ENCODE results near the gene IGIP. TPM values are rescaled to one million over a fixed set of nuclear protein-coding genes. Genes with fewer than 3 reads are reported as not detected.

IGIP gene
- polyA plus RNA-seq, 1 donor (not counting 4 experiments of a cell fraction or from before 2014, with no cell fraction given), result 1.5 TPM

DNA sequence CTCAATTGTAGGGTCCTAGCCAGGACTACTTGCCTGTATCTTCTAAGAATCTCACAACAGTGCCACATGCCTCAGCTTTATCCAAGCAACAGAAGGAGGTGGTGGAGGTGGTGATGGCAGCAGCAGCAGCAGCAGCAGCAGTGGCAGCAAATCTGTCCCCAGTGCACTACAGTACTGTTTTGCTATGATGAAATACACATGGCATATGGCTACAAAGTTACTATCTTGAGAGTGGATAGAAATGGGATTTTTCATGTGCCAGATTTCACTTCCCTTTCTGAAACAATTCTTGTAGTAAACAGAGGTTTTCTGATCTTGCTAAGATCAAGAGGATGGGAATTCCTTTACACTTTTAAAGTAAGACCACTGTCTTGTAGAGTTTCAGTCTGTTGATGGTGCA lies 41.2 kb downstream of the IGIP start:
- no peaks in the 10 kb centered on the region for H3K27me3 ChIP-seq (ENCODE audit: control insufficient read depth, extremely low read depth, insufficient read depth, low read length)
- dilution Hi-C loops (cut with MboI; ENCODE audit: extremely low pct_ligation_motif_present, low sequenced_read_pairs), result loop anchor here (25.0 kb wide), 1 partner anchor 105 kb away; no protein-coding TSS in a partner anchor
- H3K27ac ChIP-seq (ENCODE audit: control insufficient read depth, insufficient read depth, low read length), result no peak overlapping the region
- H3K4me2 ChIP-seq (ENCODE audit: control insufficient read depth, extremely low read depth, insufficient read depth, low read depth, low read length), result no peak overlapping the region
- H3K9me3 ChIP-seq (ENCODE audit: control insufficient read depth, low read depth, low read length), result no peaks in the 10 kb centered on the region
- no peak overlapping the region for H3K4me3 ChIP-seq (ENCODE audit: control insufficient read depth in 2 of 3, extremely low read depth in 1 of 3, insufficient read depth in 2 of 3, low read depth in 1 of 3, low read length in 3 of 3)
- no peaks in the 10 kb centered on the region for H3K9me1 ChIP-seq (ENCODE audit: control insufficient read depth, extremely low read depth, insufficient read depth, low read length)
- TF ChIP-seq, protein P1, sequence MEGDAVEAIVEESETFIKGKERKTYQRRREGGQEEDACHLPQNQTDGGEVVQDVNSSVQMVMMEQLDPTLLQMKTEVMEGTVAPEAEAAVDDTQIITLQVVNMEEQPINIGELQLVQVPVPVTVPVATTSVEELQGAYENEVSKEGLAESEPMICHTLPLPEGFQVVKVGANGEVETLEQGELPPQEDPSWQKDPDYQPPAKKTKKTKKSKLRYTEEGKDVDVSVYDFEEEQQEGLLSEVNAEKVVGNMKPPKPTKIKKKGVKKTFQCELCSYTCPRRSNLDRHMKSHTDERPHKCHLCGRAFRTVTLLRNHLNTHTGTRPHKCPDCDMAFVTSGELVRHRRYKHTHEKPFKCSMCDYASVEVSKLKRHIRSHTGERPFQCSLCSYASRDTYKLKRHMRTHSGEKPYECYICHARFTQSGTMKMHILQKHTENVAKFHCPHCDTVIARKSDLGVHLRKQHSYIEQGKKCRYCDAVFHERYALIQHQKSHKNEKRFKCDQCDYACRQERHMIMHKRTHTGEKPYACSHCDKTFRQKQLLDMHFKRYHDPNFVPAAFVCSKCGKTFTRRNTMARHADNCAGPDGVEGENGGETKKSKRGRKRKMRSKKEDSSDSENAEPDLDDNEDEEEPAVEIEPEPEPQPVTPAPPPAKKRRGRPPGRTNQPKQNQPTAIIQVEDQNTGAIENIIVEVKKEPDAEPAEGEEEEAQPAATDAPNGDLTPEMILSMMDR (optimal IDR thresholded peaks at IDR 0.05 in 1 of 3, IDR thresholded peaks at IDR 0.05 in 1 of 3, conservative IDR thresholded peaks at IDR 0.05 in 1 of 3; ENCODE audit: extremely low read depth in 1 of 3, insufficient read depth in 2 of 3, low read length in 3 of 3), result no peak
- TF ChIP-seq EZH2 (IDR thresholded peaks at IDR 0.05; ENCODE audit: low read length), result no peak
- H2AFZ ChIP-seq (ENCODE audit: control insufficient read depth, low read length), result no peak overlapping the region
- H3K4me1 ChIP-seq (ENCODE audit: control insufficient read depth, extremely low read depth, insufficient read depth, low read length), result no peaks in the 10 kb centered on the region
- FAIRE-seq, result no peak
- no peak for DNase-seq (ENCODE audit: low read depth, low spot score)
- H3K9ac ChIP-seq (ENCODE audit: control insufficient read depth, extremely low read depth, insufficient read depth, low read length), result no peak overlapping the region
- no peaks in the 10 kb centered on the region for H3K79me2 ChIP-seq (ENCODE audit: control insufficient read depth, insufficient read depth, low read length)
- H4K20me1 ChIP-seq (ENCODE audit: control insufficient read depth, extremely low read depth, insufficient read depth, low read length), result no peaks in the 10 kb centered on the region
- H3K36me3 ChIP-seq (ENCODE audit: control insufficient read depth in 2 of 2, extremely low read depth in 1 of 2, insufficient read depth in 2 of 2, low read length in 2 of 2), result no peaks in the 10 kb centered on the region

DNA sequence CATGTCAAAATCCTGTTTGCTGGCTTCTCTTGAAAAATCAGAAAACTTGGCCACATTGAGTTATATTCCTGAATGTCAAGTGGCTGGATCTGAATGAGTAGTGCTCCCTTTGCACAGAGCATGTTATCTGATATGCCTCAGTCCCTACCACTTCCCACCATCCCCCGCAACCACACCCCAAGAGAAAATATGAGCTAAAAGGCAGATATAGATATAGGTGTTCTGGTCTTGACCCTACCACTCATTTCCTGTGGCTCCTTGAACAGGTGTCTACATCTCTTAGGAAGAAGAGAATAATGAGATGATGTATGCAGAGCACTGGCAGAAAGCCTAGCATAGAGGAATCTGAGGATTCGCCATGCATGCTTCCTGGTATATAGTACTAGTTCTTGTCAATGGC lies 42.6 kb downstream of the IGIP start:
- H3K79me2 ChIP-seq (ENCODE audit: control insufficient read depth, insufficient read depth, low read length), result no peaks in the 10 kb centered on the region
- H3K36me3 ChIP-seq (ENCODE audit: control insufficient read depth in 2 of 2, extremely low read depth in 1 of 2, insufficient read depth in 2 of 2, low read length in 2 of 2), result no peaks in the 10 kb centered on the region
- H3K9me3 ChIP-seq (ENCODE audit: control insufficient read depth, low read depth, low read length), result no peaks in the 10 kb centered on the region
- FAIRE-seq, result no peak
- H3K4me1 ChIP-seq (ENCODE audit: control insufficient read depth, extremely low read depth, insufficient read depth, low read length), result no peaks in the 10 kb centered on the region
- no peak overlapping the region for H3K4me3 ChIP-seq (ENCODE audit: control insufficient read depth in 2 of 3, extremely low read depth in 1 of 3, insufficient read depth in 2 of 3, low read depth in 1 of 3, low read length in 3 of 3)
- no peak for DNase-seq (ENCODE audit: low read depth, low spot score)
- TF ChIP-seq, protein P1 (optimal IDR thresholded peaks at IDR 0.05 in 1 of 3, IDR thresholded peaks at IDR 0.05 in 1 of 3, conservative IDR thresholded peaks at IDR 0.05 in 1 of 3; ENCODE audit: extremely low read depth in 1 of 3, insufficient read depth in 2 of 3, low read length in 3 of 3), result no peak
- TF ChIP-seq EZH2 (IDR thresholded peaks at IDR 0.05; ENCODE audit: low read length), result no peak
- no peak overlapping the region for H3K27ac ChIP-seq (ENCODE audit: control insufficient read depth, insufficient read depth, low read length)
- no peak overlapping the region for H2AFZ ChIP-seq (ENCODE audit: control insufficient read depth, low read length)
- H4K20me1 ChIP-seq (ENCODE audit: control insufficient read depth, extremely low read depth, insufficient read depth, low read length), result no peaks in the 10 kb centered on the region
- no peaks in the 10 kb centered on the region for H3K27me3 ChIP-seq (ENCODE audit: control insufficient read depth, extremely low read depth, insufficient read depth, low read length)
- no peaks in the 10 kb centered on the region for H3K9me1 ChIP-seq (ENCODE audit: control insufficient read depth, extremely low read depth, insufficient read depth, low read length)
- H3K4me2 ChIP-seq (ENCODE audit: control insufficient read depth, extremely low read depth, insufficient read depth, low read depth, low read length), result no peak overlapping the region
- no peak overlapping the region for H3K9ac ChIP-seq (ENCODE audit: control insufficient read depth, extremely low read depth, insufficient read depth, low read length)
- dilution Hi-C loops (cut with MboI; ENCODE audit: extremely low pct_ligation_motif_present, low sequenced_read_pairs), result loop anchor here (25.0 kb wide), 1 partner anchor 106 kb away; no protein-coding TSS in a partner anchor
